Motor neuron (in vitro differentiated cells): Measurements from ENCODE around the gene CHTOP. TPM values are rescaled to one million over a fixed set of nuclear protein-coding genes. Genes with fewer than 3 reads are reported as not detected.
A peak's percentile ranks its signal among the peaks of the same experiment; 100 is the strongest.
"Not testable (repeated sequence)": the region's sequence is repeated elsewhere in the genome, so short reads cannot be mapped to it uniquely, and the experiment has no call there.

Experiments
- ATAC-seq, 8 experiments: fragments of 200-7000 bp; cut with Tn5 transposase; replicated peaks in 6 of 8; 2 replicates each; pipeline ENCODE4 v1.8.0; 2021; ENCODE audit warnings: mild to moderate bottlenecking in 8 of 8, moderate library complexity in 8 of 8
- H3K27ac ChIP-seq, 2 donors: fragments of 250-450 bp; sonication (Bioruptor Pico); 2 replicates each; pipeline ENCODE4 v1.9.0; 2021; ENCODE audit warnings: antibody characterized with exemption in 2 of 2, mild to moderate bottlenecking in 2 of 2, moderate library complexity in 1 of 2
- H3K4me1 ChIP-seq, 2 donors: fragments of 250-450 bp; sonication (Bioruptor Pico); replicated peaks in 1 of 2; 2 replicates each; pipeline ENCODE4 v1.6.1; 2021; ENCODE audit warnings: antibody characterized with exemption in 2 of 2, mild to moderate bottlenecking in 2 of 2, moderate library complexity in 1 of 2
- H3K4me3 ChIP-seq, 5 donors: fragments of 250-450 bp; sonication (Bioruptor Pico); 2 replicates each; pipeline ENCODE4 v1.9.0; 2021; ENCODE audit warnings: antibody characterized with exemption in 5 of 5, mild to moderate bottlenecking in 5 of 5, moderate library complexity in 4 of 5
- WGBS, 10 experiments: fragments of 450-650 bp; shearing (Covaris generic); methylation state at CpG; one replicate each; pipeline ENCODE4 v1.0.0; 2022; 5-methylcytosine and 5-hydroxymethylcytosine counted together
- in situ Hi-C, 9 experiments: fragments of 400-800 bp; cut with MboI; loops; one replicate each; pipeline ENCODE4 v1.15.0; 2021; ENCODE audit warnings: low sequenced_read_pairs in 9 of 9, low pct_unique_long_range_greater_than_20kb in 2 of 9; ENCODE audit not compliant: unreplicated experiment in 9 of 9
- total RNA-seq, 8 experiments: library from RNA; unstranded; fragments of 300-600 nt; gene quantifications; 2 replicates each; pipeline versions ENCODE4 v1.2.3 to v1.2.4, GENCODE V29; 2022

CHTOP gene
- total RNA-seq, 8 experiments from 2014 or later, result 29.9 to 136 (median 99.2) TPM

- no peak overlapping the region for H3K27ac ChIP-seq
- peaks cover 19 to 26% of the 10 kb centered on the region in 2 donors for H3K4me1 ChIP-seq
- WGBS, 10 experiments, result 71 to 100% (median 100%) methylated on average over 1 to 2 of the region's 5 CpGs; no CpG with 5 or more reads in 7 of the 10 experiments
- no peak overlapping the region for H3K4me3 ChIP-seq
- in situ Hi-C loops, result loop anchor here in 3 of 9 experiments (25.0 kb wide), 1 partner anchor 117 kb away; no protein-coding TSS in a partner anchor
- no peak for ATAC-seq
Measured at GRCh38 chr1:153629343-153629665, 4.6 kb upstream of the CHTOP start.

DNA sequence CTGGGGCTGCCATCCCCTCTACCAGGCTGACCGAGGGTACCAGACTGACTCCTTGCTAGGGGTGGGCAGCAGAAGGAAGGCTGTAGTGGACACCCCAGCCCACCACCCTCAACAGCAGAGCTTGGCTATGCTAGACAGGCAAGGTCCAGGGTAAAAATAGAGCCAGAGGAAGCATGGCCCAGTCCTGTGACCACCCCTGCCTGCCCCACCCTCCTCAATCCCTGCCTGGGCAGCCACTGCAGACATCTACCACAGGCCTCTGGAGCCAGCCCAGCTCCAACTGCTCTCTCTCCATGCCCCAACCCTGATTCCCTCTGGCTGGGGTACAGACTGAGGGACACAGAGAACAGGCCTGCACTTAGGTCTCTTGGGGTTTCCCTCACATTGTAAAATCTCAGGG, 3.9 kb upstream of the CHTOP start:
- in situ Hi-C loops, result loop anchor here in 3 of 9 experiments (25.0 kb wide), 1 partner anchor 118 kb away; no protein-coding TSS in a partner anchor
- 83 to 100% methylated on average over 1 of the region's 1 CpG; no CpG with 5 or more reads in 8 of the 10 experiments for WGBS, 10 experiments
- Histone ChIP-seq H3K27ac (no peak overlapping the region), H3K4me3 (no peak overlapping the region), H3K4me1 (peaks cover 20 to 27% of the 10 kb centered on the region in 2 donors)
- ATAC-seq, result peak in 1 of 8 experiments; percentile 0

DNA sequence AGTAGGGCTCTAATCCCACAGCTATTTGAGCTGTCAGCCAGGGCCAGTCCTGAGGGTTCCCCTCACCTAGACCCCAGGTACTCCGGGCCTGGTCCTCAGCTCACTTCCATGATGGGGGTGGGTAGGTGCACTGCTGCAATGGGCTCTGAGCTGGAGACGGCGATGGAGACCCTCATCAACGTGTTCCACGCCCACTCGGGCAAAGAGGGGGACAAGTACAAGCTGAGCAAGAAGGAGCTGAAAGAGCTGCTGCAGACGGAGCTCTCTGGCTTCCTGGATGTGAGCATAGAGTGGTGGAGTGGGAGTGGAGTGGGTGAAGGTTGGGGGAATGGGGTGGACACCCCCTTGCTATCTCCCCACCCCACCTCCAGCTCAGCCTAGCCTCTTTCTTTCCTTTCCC, 3.5 kb upstream of the CHTOP start:
- Histone ChIP-seq H3K27ac (no peak overlapping the region), H3K4me1 (peaks cover 24 to 31% of the 10 kb centered on the region in 2 donors), H3K4me3 (no peak overlapping the region)
- WGBS, 10 experiments, result 72 to 100% (median 83%) methylated on average over 1 to 6 of the region's 7 CpGs; no CpG with 5 or more reads in 4 of the 10 experiments
- in situ Hi-C loops, result loop anchor here in 3 of 9 experiments (25.0 kb wide), 1 partner anchor 118 kb away; no protein-coding TSS in a partner anchor
- no peak for ATAC-seq

DNA sequence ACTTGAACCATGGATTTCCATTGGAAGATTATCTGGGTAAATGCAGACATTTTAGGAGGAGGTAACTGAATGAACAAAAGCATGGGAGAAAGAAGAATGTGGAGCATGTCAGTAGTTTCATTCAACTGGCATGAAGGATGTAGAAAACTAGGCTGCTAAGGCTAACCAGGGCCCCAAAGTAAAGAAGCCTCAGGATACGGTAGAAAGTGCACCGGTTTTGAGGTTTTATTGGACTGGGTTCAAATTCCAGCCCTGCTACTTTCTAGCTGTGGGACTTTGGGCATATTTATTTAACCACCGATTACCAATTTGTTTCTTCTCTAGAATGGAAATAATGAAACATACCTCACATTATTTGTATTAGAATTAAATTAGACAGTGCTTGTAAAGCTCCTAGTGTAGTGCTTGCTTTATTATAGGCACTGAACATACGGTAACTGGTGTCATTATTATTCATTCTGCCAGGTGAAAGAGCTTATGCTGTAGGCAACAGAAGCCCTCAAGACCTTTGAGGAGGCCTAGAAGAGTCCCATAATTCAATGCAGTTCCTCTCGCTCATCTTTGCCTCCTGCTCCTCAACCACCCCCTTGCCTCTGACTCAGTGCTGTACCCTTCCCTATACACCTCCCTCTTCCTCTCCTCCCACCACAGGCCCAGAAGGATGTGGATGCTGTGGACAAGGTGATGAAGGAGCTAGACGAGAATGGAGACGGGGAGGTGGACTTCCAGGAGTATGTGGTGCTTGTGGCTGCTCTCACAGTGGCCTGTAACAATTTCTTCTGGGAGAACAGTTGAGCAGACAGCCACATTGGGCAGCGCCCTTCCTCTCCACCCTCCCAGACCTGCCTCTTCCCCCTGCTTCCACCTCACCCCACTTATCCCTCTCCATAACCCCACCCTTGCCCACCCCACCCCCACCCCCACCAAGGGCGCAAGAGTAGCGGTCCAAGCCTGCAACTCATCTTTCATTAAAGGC, 2.5 kb upstream of the CHTOP start:
- in situ Hi-C loops, result loop anchor here in 3 of 9 experiments (25.0 kb wide), 1 partner anchor 119 kb away; no protein-coding TSS in a partner anchor
- WGBS, 10 experiments, result 40 to 88% (median 80%) methylated on average over 1 to 7 of the region's 10 CpGs
- ATAC-seq, result no peak

GRCh38 chr1:153633161-153633753, 609 bp upstream of the CHTOP start:
- Histone ChIP-seq H3K4me3 (peak overlapping the region in 3 of 5 donors; percentile 99 to 100 (median 100)), H3K4me1 (peaks cover 12 to 15% of the 10 kb centered on the region in 2 donors), H3K27ac (no peak overlapping the region)
- peak in 2 of 8 experiments; percentile 0 to 15 for ATAC-seq
- in situ Hi-C loops, result loop anchor here in 3 of 9 experiments (25.0 kb wide), 1 partner anchor 121 kb away; no protein-coding TSS in a partner anchor
- WGBS, 10 experiments, result 54 to 100% (median 79%) methylated on average over 3 to 18 of the region's 18 CpGs

More for the DNA sequence above, 2.5 kb upstream of the CHTOP start:
- peaks cover 28 to 33% of the 10 kb centered on the region in 2 donors for H3K4me1 ChIP-seq
- H3K4me3 ChIP-seq, result no peak overlapping the region
- H3K27ac ChIP-seq, result no peak overlapping the region

- WGBS, 10 experiments, result 67 to 100% (median 91%) methylated on average over 1 to 7 of the region's 7 CpGs; no CpG with 5 or more reads in 2 of the 10 experiments
- H3K4me3 ChIP-seq, result peak overlapping the region in 4 of 5 donors; percentile 84 to 100 (median 100)
- no peak for ATAC-seq
- H3K27ac ChIP-seq, result no peak overlapping the region
- in situ Hi-C loops, result loop anchor here in 3 of 9 experiments (25.0 kb wide), 1 partner anchor 124 kb away; no protein-coding TSS in a partner anchor
- H3K4me1 ChIP-seq, result peaks cover 11 to 12% of the 10 kb centered on the region in 2 donors
Measured at GRCh38 chr1:153635872-153636271, 2.0 kb downstream of the CHTOP start.

- Histone ChIP-seq H3K4me3 (no peak overlapping the region), H3K27ac (no peak overlapping the region), H3K4me1 (peaks cover 11 to 12% of the 10 kb centered on the region in 2 donors)
- in situ Hi-C loops, result loop anchor here in 3 of 9 experiments (25.0 kb wide), 1 partner anchor 124 kb away; no protein-coding TSS in a partner anchor
- no peak for ATAC-seq
- WGBS, 10 experiments, result 91 to 100% (median 96%) methylated on average over 6 to 9 of the region's 9 CpGs; no CpG with 5 or more reads in 2 of the 10 experiments
Measured at GRCh38 chr1:153636312-153636711, 2.4 kb downstream of the CHTOP start.

DNA sequence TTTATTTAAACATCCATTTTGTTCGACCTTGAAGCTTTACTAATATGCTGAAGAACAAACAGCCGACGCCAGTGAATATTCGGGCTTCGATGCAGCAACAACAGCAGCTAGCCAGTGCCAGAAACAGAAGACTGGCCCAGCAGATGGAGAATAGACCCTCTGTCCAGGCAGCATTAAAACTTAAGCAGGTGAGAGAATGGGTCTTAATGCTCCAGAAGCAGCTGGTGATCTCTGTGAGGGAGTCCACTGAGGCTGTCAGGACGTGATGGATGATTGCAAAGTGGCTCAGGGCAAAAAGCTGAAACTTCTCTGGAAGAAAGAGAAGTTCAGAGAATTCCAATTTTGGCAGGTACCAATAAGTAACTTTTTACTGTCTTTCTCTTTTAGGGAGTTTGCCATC, 4.4 kb downstream of the CHTOP start:
- no peak overlapping the region for H3K4me3 ChIP-seq
- WGBS, 10 experiments, result 13 to 89% (median 81%) methylated on average over 1 to 6 of the region's 6 CpGs; no CpG with 5 or more reads in 3 of the 10 experiments
- in situ Hi-C loops, result loop anchor here in 3 of 9 experiments (25.0 kb wide), 1 partner anchor 126 kb away; no protein-coding TSS in a partner anchor
- H3K27ac ChIP-seq, result no peak overlapping the region
- ATAC-seq, result no peak
- peaks cover 11 to 12% of the 10 kb centered on the region in 2 donors for H3K4me1 ChIP-seq

DNA sequence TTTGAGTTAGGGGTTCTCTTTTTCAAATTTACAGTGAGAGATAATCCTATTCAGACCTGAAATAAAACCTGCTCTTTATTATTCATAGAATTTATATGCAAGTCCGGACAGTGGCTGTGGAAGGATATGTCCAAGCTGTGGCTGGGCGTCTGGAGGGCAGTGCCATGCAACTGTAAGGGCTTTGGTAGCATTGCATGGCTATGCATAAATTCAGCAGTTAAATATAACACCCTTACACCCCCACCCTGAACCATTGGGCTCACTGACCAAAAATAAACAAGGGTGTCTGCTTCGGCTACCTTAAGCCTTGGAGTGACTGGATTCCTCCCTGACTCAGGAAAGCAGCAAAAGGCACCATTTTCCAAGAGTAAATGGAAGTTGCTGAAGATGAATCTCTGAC, 5.4 kb downstream of the CHTOP start:
- peaks cover 11 to 12% of the 10 kb centered on the region in 2 donors for H3K4me1 ChIP-seq
- H3K27ac ChIP-seq, result no peak overlapping the region
- 14 to 100% (median 71%) methylated on average over 1 to 3 of the region's 3 CpGs; no CpG with 5 or more reads in 1 of the 10 experiments for WGBS, 10 experiments
- in situ Hi-C loops, result loop anchor here in 3 of 9 experiments (25.0 kb wide), 1 partner anchor 127 kb away; no protein-coding TSS in a partner anchor
- ATAC-seq, result peak in 3 of 8 experiments; percentile 14 to 61 (median 39)
- H3K4me3 ChIP-seq, result no peak overlapping the region

DNA sequence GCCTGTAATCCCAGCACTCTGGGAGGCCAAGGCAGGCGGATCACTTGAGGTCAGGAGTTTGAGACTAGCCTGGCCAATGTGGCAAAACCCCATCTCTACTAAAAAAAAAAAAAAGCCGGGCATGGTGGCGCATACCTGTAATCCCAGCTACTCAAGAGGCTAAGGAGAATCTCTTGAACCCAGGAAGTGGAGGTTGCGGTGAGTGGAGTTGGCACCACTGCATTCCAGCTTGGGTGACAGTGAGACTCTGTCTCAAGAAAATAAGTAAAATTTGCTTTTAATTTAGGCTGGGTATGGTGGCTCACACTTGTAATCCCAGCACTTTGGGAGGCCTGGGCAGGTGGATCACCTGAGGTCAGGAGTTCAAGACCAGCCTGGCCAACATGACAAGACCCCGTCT, 6.3 kb downstream of the CHTOP start:
- not testable (repeated sequence) for ATAC-seq, H3K27ac ChIP-seq, H3K4me1 ChIP-seq, H3K4me3 ChIP-seq
- in situ Hi-C loops, result loop anchor here in 3 of 9 experiments (25.0 kb wide), 1 partner anchor 128 kb away; no protein-coding TSS in a partner anchor
- WGBS, 10 experiments, result 80 to 100% (median 95%) methylated on average over 1 to 5 of the region's 5 CpGs; no CpG with 5 or more reads in 2 of the 10 experiments

- ATAC-seq, result peak in 4 of 8 experiments; percentile 8 to 22 (median 14)
Measured at GRCh38 chr1:153640861-153641260, 7.0 kb downstream of the CHTOP start.

GRCh38 chr1:153642161-153642560, 8.3 kb downstream of the CHTOP start:
- 60 to 100% (median 92%) methylated on average over 1 to 10 of the region's 11 CpGs; no CpG with 5 or more reads in 2 of the 10 experiments for WGBS, 10 experiments
- in situ Hi-C loops, result loop anchor here in 3 of 9 experiments (25.0 kb wide), 1 partner anchor 130 kb away; no protein-coding TSS in a partner anchor
- no peak overlapping the region for H3K27ac ChIP-seq

More at GRCh38 chr1:153640861-153641260, 7.0 kb downstream of the CHTOP start:
- Histone ChIP-seq H3K4me1 (peaks cover 1 to 2% of the 10 kb centered on the region in 2 donors), H3K27ac (no peak overlapping the region), H3K4me3 (no peak overlapping the region)
- WGBS, 10 experiments, result 55 to 86% (median 68%) methylated on average over 3 to 6 of the region's 6 CpGs; no CpG with 5 or more reads in 2 of the 10 experiments
- in situ Hi-C loops, result loop anchor here in 3 of 9 experiments (25.0 kb wide), 1 partner anchor 129 kb away; no protein-coding TSS in a partner anchor

More at GRCh38 chr1:153642161-153642560, 8.3 kb downstream of the CHTOP start:
- H3K4me3 ChIP-seq, result no peak overlapping the region
- no peak for ATAC-seq
- no peaks in the 10 kb centered on the region for H3K4me1 ChIP-seq
